Uterus (tissue), 2 donors: ENCODE results near the gene BLOC1S3.

ENCODE experiments used
- CTCF ChIP-seq, 4 experiments: fragments of 200-600 bp in 2 of 4; fragments of 450-650 bp in 2 of 4; sonication (generic) in 2 of 4; IDR thresholded peaks; one replicate each; pipeline ENCODE4 v1.5.1; 2016 to 2019; ENCODE audit warnings: antibody characterized with exemption in 4 of 4, mild to moderate bottlenecking in 2 of 4, moderate library complexity in 1 of 4
- POLR2A ChIP-seq, 2 donors: fragments of 450-650 bp; IDR thresholded peaks; one replicate each; pipeline ENCODE4 v1.6.1; 2016; ENCODE audit warnings: antibody characterized with exemption in 2 of 2, mild to moderate bottlenecking in 1 of 2, moderate library complexity in 1 of 2

DNA sequence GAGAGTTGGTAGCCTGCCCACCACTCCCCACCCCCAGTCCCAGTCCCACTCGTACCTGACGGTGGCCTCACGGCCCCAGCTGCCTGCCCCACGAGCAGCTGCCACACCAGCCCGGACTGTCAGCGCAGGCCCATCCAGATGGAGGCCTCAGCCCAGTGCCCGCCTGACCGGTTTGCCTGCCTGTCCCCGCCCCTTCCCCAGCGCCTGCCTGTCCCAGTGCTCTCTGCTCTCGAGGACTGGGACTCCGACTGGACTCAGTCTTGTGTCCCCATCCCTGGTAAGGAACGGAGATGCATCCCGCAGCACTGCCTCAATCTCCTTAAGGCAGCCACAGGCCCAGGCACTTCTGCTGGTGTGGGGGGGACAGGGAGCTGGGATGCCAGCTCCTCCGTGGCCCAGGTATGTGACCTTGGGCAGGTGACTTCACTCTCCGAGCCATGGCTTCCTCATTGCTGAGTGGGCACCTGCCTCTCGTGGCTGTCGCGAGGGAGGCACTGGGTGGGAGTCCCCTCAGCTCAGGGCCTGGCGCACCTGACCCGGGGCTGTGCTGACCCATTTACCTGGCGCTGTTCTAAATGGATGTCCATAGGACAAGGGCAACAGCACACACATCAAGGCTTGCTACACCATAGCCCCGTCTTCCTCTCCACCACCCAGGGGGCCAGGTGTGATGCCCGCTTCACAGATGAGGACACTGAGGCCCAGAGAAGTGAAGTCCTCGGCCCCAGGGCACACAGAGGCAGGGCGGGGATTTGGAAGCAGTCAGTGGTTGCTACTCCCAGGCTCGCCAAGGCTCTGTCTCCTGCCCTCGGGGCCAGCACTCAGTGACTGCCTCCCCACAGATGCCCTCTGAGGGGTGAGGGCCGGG, 17.5 kb upstream of the BLOC1S3 start, which contains the start of gene NKPD1:
- no peak for TF ChIP-seq CTCF (IDR thresholded peaks at IDR 0.05)
- TF ChIP-seq POLR2A (IDR thresholded peaks at IDR 0.05): no peak
